Posterior vena cava (tissue), 2 donors: Measurements from ENCODE around the gene KCNK5. TPM values are rescaled to one million over a fixed set of nuclear protein-coding genes. Genes with fewer than 3 reads are reported as not detected.

ENCODE experiments used
- DNase-seq: peaks from one replicate; pipeline ENCODE4 v3.0.0-alpha.2; 2020; ENCODE audit warnings: low spot score
- intact Hi-C, 2 donors: fragments of 100-400 bp; cut with DNase I; formaldehyde crosslinking; loops; one replicate each; pipeline versions ENCODE4 v1.14.1 to v1.14.2; 2022 to 2023
- long read RNA-seq, 2 donors: library from polyadenylated mRNA; unstranded; transcript quantifications; one replicate each; pipeline ENCODE4 v2.0.0, GENCODE V29; 2020 to 2021
- total RNA-seq, 2 donors: library from RNA; stranded (reverse); fragmentation: NEBNext Ultra II Directional; extraction: Animal tissue kit (Norgen Biotek cat#: 25700); gene quantifications; one replicate each; pipeline ENCODE4 v1.2.1, GENCODE V29; 2021
- donor health status: DM: yes; HTN: yes; CAD: no.
- donor health status: DM: yes; HTN: yes; CAD: no.

KCNK5 gene, protein sequence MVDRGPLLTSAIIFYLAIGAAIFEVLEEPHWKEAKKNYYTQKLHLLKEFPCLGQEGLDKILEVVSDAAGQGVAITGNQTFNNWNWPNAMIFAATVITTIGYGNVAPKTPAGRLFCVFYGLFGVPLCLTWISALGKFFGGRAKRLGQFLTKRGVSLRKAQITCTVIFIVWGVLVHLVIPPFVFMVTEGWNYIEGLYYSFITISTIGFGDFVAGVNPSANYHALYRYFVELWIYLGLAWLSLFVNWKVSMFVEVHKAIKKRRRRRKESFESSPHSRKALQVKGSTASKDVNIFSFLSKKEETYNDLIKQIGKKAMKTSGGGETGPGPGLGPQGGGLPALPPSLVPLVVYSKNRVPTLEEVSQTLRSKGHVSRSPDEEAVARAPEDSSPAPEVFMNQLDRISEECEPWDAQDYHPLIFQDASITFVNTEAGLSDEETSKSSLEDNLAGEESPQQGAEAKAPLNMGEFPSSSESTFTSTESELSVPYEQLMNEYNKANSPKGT
- total RNA-seq: 1 to 10 TPM in 1 of 2 donors, under 1 TPM in 1; 0.76 to 2.1 TPM
- long read RNA-seq, donor 1: 0 reads
- long read RNA-seq, donor 2, partial matches to known transcripts: 0 of 1 reads
- long read RNA-seq, donor 2, other reads (novel, unspliced or antisense): 1 of 1 reads

DNA sequence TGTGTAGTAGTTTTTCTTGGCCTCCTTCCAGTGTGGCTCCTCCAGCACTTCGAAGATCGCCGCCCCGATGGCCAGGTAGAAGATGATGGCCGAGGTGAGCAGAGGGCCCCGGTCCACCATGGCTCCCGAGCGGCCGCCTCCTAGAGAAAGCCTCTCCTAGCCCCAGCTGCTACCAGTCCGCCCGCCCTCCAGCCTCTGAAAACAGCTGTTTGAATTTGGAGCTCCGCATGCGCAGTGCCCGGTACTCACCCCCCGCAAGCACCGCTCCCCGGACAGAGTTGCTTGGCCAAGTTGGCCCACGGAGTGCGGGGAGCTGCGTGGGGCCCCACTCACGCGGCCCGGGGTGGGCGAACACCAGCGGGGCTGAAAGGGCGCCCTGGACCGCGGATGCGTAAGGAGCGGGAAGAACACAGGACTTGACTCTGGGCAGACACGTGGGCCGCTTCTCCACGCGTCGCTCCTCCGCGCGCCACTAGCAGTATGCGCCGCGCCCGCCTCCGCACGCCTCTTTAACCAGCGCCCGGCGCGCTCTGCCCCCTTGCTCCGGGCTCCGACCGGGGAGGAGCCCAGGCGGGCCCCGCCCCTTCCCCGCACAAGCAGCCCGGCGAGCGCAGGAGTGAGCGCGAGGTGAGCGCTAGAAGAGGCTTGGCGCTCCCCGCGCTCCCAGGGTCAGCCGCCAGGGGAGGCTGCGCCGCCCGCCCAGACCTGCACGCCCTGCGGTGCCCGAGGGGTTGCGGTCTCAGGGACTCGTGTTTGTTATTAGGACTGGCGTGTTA is at the start of gene KCNK5:
Gene KCNK5 (minus strand): TSS at position 484 of the 776 bp plus-strand sequence. CDS start 364 bp downstream, at position 120.
- DNase-seq: peak; percentile 93
- intact Hi-C loops: no loop called here

DNA sequence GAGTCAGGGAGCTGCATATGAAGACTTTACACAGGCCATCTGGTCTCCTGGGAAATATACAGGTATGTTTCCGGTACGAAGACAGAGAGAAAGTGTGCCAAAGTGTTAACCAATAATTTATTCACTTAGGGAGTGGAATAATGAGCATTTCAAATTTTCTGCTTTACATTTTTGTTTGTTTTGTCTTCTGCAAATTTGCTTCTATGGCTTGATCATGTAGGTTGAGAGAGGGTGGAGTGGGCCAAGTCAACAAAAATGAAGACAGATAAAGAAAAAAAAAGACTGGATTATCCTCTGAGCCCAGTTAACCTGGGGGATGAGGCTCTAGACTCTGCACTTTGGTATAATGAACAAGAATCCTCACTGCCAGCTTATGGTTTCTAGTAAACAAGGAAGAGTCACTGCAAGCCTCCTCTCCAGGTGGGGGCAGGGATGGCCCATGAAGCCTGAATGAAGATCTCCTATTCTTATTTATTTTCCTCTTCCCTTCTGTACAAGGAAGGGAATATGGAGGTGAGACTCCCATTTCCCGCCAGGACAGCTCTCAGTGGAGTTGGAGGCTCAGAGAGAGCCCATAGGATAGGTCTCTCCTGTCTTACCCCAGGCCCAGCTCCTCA is 47.2 kb upstream of the KCNK5 start:
- no peak for DNase-seq
- intact Hi-C loops: no loop called here

DNA sequence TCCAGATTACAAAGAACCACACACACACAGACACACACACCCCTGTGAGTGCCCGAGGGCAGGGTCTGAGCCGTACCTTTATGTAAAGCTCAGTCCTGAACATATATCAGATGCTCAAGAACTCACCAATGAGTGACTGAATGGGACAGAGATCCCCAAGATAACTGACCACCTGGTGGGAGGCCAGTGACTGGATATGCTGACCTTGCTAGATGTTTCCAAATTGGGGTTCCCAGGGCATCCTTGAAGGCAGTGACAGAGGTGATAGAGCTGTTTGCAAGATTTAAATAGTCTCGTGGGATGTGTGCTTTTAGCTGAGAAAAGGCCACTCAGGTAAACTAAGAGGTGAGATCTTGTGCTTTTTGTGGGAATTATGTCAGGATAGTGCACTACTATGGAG is 45.6 kb upstream of the KCNK5 start:
- no peak for DNase-seq
- intact Hi-C loops: no loop called here

DNA sequence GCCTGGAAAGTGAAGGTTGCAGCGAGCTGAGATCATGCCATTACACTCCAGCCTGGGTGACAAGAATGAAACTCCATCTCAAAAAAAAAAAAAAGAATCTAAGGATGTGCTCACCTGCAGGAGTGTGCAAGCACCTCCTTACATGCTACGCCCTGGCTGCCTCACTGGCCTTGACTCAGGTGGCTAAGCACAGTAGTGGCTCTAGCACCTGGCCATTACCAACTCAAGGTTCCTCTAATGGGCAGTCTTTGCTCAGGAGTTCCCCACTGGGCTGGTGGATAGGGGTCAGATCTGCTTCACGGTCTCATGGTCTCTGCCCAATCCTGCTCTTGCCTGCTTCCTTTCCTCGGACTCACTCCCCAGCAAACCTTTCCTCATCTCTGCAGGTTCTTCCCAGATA is 45.2 kb upstream of the KCNK5 start:
- intact Hi-C loops: no loop called here
- DNase-seq: no peak

DNA sequence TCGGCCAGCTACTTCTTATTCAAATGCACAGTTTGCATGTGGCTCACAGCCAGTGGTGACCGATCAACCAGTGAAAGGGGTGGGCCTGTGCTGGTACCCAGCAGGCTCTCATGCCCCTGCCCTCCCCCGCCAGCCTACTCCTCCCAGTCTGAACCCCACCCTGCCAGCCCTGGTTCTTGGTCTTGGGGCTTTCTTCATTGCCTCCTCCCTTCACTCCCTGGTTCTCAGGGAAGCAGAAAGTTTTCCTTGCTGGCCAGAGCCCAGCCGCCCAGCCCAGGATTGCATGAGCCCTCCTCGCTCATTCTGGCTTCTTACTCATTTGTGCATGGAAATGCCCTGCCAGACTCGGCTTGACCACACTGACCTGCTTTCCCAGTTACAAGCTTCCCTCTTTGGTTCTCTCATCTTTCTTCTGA is 44.1 kb upstream of the KCNK5 start:
- intact Hi-C loops: no loop called here
- no peak for DNase-seq

DNA sequence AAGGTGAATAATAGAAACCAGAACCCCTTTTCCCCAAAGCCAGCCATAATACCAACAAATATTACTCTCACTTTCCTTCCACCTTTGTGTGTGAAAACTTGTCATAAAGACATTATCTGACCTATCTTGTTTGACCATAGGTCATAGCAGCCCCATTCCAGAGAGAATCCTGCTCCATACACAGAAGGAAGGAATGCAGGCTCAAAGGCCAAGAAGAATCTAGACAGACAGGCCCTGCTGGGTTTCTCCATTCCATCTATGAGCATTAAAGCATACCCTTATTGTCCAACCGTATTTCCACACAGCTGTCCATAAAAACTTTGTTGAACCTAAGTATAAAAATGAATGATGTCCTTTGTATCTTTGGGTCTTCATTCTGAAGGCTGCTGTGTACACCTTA is 40.7 kb upstream of the KCNK5 start:
- intact Hi-C loops: no loop called here
- DNase-seq: no peak

DNA sequence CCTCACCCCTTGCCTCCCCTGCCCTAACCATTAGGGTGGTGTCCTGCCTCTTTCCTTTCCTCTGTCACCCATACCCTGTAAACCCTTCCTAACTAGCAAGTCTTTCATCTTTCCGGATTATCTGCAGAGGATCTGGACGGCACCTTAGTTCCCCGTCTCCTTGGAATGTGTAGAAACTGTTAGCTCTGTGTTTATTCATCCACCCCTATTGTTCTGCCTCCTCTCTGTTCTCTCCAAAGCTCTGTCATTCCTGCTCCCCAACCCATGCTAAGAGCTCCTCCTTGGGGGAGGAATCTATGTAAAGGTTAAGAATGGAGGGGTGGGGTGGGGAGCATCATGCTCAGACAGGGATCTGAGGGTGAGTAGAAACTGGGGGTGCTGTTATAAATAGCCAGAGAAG is 39.4 kb upstream of the KCNK5 start:
- intact Hi-C loops: no loop called here
- DNase-seq: no peak

DNA sequence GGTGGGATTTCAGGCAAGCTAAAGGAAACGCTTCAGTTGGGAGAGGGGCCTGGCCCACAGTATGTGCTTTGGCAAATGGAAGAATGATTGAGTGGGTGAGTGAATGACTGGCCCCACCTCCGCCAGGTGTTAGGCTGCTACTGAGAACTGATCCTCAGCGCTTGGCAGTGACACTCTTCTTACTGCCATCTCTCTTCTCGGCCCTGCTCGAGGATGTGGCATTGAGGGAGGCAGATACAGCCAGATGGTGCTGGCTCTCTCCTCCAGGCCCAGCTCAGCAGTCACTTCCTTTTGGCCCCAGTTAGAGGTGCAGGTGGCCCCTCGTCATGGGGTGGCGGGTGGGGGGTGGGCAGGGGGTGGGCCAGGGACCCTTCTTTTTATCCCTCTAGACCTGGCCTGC is 38.9 kb upstream of the KCNK5 start:
- intact Hi-C loops: no loop called here

DNA sequence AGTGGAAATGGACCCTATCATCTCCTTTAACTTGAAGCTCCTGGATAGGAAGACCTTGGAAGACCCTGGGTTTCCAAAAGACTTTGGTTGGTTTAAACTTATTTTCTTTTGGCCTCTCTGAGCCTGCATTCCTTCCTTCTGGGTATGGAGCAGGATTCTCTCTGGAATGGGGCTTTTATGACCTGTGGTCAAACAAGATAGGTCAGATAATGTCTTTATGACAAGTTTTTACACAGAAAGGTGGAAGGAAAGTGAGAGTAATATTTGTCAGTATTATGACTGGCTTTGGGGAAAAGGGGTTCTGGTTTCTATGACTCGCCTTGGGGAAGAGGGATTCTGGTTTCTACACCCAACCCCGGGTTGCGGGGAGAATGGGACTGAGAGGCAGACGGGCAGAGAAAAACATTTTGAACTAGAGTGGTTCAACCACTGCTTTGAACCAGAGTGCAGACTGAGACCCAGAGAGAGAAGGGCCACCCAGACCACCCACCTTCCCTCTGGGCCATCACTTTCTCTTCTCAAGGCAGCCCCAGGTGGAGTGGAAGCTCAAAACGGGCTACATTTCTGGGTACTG is 37.6 kb upstream of the KCNK5 start:
- intact Hi-C loops: no loop called here
- no peak for DNase-seq

More for the DNA sequence above, 38.9 kb upstream of the KCNK5 start:
- DNase-seq: no peak

DNA sequence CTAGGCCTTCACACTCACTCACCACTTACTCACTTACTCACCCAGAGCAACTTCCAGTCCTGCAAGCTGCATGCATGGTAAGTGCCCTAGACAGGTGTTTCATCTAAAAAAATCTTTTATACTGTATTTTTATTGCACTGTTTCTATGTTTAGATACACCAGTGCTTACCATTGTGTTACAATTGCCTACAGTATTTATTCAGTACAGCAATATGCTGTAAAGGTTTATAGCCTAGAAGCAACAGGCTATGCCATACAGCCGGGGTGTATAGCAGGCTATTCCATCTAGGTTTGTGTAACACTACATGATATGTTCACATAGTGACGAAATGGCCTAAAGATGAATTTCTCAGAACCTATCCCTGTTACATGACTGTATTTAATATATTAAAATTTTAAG is 37.1 kb upstream of the KCNK5 start:
- intact Hi-C loops: no loop called here
- DNase-seq: no peak

DNA sequence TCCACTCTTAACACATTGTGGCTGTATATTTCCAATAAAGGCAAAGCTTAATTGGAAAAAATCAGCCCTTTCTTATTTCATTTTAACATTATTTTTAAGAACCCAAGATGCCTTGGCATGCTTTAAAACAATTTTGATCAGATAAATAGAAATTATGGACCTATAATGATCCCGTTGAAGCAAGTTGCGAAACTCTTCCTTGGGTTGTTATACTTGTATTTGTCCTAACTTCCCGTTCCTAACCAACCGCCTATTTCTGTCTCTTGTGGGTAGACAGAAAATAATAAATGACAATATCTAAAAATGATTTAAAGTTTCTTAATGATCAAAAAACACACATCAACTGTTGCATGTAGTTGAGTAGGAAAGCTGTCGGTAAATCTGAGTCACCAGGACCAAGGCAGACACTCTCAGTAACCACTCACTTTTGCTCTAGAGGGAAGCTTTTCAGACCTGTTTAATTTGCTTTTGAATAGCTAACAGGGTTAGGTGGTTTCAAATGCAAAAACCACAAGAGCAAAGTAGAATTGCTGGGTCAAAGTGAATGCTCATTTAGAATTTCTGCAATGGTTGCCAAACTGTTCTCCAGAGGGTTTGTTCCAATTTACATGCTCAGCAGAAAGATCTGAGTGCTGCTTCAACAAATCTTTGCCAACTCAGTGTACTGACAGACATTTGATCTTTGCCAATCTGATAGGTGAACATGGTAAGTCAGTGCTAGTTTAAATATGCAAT is 34.2 kb upstream of the KCNK5 start:
- intact Hi-C loops: no loop called here
- DNase-seq: no peak

DNA sequence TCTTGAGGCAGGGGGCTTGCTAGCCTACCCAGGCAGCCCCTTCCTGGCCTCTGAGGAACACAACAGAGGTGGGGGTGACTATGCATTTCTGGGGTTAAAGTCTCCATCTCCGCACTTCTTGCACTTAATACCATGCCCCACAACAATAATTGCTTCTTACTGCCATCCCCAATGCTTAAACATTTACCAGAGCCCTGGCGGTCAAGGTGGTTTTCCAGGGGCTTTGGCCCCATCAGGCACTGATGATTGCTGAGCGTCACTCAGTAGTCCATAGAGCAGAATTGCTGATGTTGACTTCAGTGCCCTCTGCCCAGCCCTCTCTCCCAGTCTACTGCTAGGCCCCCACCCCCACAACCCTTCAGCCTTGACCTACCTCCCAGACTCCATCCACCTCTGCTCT is 32.5 kb upstream of the KCNK5 start:
- intact Hi-C loops: no loop called here
- no peak for DNase-seq

DNA sequence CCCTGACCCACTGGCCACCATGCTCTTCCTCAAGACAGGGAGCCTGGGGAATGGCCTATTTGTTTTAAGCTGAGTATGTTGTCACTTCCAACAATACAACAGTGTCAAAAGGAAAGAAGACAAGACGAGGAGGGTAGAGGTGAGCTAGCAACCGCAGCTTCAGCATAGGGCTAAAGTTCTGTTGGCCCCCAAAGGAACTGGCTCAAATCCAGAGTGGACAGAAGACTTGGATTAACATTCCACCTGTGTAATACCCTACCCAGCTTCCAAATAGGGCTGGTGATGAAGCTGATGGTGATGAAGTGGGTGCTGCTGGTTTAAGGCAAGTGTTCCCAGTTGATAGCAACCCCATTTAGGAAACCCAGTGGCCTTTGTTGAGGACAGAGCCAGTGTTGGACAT is 31.7 kb upstream of the KCNK5 start:
- DNase-seq: no peak
- intact Hi-C loops: no loop called here

DNA sequence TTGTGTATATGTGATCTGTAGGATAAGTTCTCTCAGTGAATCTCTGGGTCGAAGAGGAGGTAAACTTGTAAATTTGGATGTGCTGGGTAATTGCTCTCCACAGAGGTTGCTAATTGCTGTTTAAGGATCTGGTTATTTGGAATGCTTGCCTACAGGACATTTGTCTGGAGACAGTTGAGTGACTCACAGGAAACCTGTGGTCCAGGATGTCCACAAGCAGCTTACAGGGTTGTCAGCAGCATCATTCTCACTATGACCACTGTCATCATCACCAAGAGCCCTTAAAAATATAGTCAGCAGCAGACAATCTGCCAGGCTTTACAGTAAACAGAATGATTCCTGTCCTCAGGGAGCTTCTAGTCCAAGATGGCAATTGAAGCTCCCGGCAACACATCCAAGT is 31.2 kb upstream of the KCNK5 start:
- no peak for DNase-seq

DNA sequence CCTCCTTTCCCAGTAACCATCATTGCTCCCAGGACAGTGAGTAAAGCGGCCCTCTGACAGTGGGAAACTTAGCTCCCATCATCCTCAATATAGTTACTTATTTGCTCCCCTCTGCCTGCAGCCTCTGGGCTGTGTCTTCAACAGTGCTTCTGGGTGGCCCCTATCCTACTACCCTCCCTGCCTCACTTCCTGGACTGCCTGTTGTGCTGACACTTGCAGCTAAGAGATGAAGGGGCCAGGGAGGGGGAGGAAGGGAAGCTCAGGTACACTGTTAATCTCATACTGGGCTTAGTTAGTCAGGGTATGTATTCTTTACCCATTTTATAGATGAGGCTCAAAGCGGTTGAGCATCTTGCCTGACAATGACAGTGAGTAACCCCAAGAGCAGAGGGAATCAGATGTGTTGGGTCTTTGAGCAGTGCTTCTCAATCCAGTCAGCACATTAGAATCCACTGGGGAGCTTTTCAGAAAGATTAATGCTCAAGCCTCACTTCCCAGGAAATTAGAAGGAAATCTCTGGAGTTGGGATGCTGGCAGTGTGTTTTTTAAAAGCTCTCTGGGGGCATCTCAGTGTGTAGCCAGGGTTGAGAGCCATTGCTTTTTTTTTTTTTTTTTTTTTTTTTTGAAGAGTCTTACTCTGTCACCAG is 27.1 kb upstream of the KCNK5 start:
- intact Hi-C loops: no loop called here
- DNase-seq: no peak

More for the DNA sequence above, 31.2 kb upstream of the KCNK5 start:
- intact Hi-C loops: no loop called here

DNA sequence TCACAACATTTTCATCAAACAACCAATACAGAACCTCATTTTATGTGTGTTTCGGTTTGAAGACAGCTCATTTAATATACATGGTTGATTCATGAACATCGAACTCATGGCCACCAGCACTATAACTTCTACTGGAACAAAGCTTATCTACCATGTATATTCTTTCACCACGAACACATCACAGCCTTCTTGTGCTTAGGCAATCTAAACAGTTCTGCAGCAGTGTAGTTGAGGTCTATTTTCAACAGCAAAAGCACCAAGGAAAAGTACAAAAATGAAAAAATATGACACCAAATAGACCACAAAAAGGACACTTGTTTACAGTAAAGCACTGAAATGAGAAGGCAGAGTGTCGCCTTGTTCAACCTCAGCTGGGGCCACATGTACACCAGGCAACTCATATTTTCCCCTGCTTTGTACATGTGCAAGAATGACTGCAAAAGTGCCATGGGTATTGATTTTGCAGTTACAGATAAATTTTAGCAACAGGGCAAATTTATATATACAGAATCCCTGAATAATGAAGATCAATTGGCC is 25.8 kb upstream of the KCNK5 start:
- DNase-seq: no peak
- intact Hi-C loops: no loop called here

DNA sequence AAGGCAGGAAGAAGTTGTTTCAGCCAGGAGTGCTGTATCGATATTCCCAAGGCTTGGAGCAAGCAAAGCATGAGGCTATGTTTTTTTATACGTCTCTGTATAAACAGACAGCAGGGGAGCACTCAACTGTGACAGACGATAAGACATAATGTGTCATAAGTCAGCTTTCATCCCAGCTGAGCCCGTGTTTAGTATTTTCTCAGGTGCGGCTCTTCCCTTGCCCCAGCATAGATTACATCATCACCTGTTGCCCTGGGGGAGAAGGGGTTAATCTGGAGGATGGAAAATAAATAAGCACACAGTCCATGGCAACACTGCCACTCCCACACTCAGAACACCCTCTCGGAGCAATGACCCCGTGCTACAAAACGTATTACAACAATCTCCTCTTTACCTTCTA is 22.1 kb upstream of the KCNK5 start:
- intact Hi-C loops: no loop called here
- DNase-seq: no peak

DNA sequence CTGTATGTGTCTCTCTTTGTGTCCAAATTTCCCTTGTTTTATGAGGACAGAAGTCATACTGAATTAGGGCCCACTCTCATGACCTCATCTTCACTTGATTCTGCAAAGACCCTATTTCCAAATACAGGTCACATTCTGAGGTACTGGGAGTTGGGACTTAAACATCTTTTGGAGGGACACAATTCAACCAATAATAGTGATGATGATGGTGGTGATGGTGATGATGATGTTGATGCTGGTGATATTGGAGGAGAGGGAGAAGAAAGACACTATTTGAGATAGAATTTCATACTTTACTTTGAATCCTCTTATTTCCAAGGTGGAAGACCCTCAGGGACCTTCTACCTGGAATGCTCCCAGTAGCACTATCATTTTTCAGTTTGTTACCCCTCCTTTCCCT is 21.2 kb upstream of the KCNK5 start:
- DNase-seq: no peak
- intact Hi-C loops: no loop called here
